GM21390 (cell line): ENCODE results near the gene TTC23.

ENCODE experiments used
- ATAC-seq: cut with Tn5 transposase; IDR thresholded peaks from one replicate; pipeline ENCODE4 v1.9.1; 2021; ENCODE audit not compliant: unreplicated experiment

Gene TTC23

DNA sequence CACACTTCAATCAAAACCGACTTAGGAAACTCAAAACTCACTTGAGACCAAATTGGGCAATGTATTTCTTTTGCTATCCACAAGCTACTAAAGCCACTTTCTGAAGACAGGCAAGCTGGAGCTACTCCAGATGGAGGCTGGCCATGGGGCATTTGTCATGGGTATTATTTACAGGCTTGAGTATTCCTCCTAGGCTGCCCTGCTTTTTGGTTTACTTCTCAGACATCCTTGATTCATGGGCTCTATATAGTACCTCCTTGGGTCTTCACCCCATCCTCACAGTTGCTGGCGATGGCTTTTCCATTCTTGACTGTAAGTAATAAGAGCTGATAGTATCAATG lies 163.1 kb downstream of the TTC23 start:
- no peak for ATAC-seq
